ENCODE results near the gene ZNF326.
"Not testable (repeated sequence)": the region's sequence is repeated elsewhere in the genome, so short reads cannot be mapped to it uniquely, and the experiment has no call there.

ZNF326 gene

GRCh38 chr1:89966656-89967055, 28.3 kb upstream of the ZNF326 start:
- no peak for DNase-seq

- no peak for DNase-seq
Measured at GRCh38 chr1:89971600-89971999, 23.3 kb upstream of the ZNF326 start.

GRCh38 chr1:89972024-89972423, 22.9 kb upstream of the ZNF326 start:
- DNase-seq = no peak

DNA sequence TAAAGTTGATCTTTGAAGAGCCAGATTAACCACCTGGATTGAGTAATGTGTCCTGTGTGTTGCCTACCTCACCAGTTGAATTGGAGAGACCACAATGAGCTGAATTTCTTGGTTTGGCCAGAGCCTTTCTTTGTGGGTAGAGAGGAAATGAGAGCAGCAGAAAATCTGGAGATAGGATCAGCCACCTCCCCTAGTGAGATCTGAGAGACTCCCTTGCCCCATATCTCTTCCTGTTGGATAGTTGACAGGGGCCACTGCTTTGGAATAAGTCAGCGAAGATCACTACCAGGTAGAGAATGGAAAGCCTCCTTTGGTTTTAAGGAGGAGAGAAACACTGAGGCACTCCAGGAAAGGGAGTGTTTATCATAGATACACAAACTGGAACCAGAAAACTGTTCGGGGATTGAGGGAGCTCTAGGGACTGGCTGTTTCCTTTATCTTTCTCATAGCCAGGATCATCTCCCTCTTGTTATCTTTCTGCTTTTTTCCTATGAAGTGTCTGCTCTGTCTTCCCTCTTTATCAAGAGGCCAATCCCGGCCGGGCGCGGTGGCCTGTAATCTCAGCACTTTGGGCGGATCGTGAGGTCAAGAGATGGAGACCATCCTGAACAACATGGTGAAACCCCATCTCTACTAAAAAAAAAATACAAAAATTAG, 21.3 kb upstream of the ZNF326 start:
- DNase-seq = no peak

- DNase-seq = no peak
Measured at GRCh38 chr1:89974256-89974655, 20.7 kb upstream of the ZNF326 start.

GRCh38 chr1:89974696-89975470, 20.0 kb upstream of the ZNF326 start:
- DNase-seq = no peak

- DNase-seq = no peak
Measured at GRCh38 chr1:89975540-89976125, 19.3 kb upstream of the ZNF326 start.

DNA sequence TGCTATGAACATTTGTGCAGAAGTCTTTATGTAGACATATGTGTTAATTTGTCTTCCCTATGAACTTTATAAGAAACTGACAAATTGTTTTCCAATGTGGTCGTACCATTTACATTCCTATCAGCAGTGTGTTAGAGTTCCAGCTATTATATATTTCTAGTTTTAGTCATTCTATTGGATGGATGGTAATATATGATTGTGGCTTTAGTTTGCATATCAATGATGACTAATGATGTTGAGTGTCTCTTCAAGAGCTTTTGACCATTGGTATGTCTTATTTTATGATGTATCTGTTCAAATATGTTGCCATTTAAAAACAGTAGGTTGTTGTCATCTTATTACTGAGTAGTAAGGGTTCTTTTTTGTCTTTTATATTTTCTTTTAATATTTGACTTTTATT, 16.2 kb upstream of the ZNF326 start:
- DNase-seq = no peak

GRCh38 chr1:89980605-89981004, 14.3 kb upstream of the ZNF326 start:
- no peak for DNase-seq

DNA sequence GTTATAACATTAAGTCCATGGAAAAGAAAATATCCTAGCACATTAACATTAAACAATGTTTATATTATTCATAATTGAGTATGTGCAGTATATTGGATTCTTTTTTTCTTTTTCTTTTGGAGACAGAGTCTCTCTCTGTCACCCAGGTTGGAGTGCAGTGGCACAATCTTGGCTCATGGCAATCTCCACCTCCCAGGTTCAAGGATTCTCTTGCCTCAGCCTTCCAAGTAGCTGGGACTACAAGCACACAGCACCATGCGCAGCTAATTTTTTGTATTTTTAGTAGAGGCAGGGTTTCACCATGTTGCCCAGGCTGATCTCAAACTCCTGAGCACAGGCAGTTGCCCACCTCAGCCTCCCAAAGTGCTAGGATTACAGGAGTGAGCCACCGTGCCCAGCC, 12.1 kb upstream of the ZNF326 start:
- not testable (repeated sequence) for DNase-seq

DNA sequence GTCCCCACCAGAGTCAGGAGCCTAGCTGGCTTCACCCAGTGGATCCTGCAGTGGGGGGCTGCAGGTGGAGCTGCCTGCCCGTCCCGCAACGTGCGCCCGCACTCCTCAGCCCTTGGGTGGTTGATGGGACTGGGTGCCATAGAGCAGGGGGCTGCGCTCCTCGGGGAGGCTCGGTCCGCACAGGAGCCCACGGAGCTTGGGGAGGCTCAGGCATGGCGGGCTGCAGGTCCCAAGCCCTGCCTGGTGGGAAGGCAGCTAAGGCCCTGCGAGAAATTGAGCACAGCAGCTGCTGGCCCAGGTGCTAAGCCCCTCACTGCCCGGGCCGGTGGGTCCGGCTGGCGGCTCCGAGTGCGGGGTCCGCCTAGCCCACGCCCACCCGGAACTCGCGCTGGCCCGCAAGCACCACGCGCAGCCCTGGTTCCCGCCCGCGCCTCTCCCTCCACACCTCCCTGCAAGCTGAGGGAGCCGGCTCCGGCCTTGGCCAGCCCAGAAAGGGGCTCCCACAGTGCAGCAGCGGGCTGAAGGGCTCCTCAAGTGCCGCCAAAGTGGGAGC, 10.3 kb upstream of the ZNF326 start:
- not testable (repeated sequence) for DNase-seq

- peak; percentile 6 to 24 for DNase-seq
Measured at GRCh38 chr1:89986020-89986419, 8.9 kb upstream of the ZNF326 start.

DNA sequence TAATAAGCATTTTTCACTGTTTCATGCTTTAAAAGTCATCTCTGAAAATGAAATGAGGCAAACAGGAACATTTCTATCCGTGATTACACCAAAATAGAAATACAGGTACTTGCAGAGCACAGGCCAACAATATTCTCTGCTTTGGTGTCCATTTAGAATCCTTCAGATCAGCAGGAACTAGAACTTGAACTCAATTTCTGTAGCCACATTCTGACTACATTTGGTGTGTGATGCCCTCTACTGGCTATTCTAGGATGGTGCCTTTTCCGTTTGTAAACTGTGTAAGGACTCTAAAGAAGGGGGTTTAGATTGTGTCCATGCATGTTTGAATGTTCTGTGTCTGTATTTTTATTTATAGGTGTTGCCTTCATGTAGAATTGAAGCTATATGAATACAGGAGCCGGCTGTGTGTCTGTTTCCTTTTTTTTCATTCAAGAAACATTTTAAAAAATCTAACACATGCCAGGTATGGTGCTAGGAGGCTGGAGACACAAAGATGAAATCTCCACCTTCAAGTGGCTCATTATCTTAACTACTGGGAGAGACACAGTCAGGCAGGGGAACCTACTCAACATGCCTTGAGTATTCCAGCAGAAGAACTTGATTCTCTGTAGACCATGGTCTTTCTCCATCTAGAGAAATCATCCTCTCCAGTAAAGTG, 7.6 kb upstream of the ZNF326 start:
- peak; percentile 37 to 79 for DNase-seq

DNA sequence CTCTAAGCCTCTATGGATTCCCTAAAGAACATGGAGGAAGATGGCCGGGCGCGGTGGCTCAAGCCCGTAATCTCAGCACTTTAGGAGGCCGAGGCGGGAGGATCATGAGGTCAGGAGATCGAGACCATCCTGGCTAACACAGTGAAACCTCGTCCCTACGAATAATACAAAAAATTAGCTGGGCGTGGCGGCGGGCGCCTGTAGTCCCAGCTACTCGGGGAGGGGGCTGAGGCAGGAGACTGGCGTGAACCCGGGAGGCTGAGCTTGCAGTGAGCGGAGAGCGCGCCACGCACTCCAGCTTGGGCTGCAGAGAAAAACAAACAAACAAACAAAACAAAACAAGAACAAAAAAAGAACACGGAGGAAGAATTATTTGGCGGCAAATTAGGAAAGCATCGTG, 5.8 kb upstream of the ZNF326 start:
- no peak for DNase-seq

- DNase-seq = peak; percentile 86 to 90
Measured at GRCh38 chr1:89989799-89990198, 5.1 kb upstream of the ZNF326 start.

- DNase-seq = peak; percentile 62 to 79
Measured at GRCh38 chr1:89990976-89991831, 3.7 kb upstream of the ZNF326 start.

DNA sequence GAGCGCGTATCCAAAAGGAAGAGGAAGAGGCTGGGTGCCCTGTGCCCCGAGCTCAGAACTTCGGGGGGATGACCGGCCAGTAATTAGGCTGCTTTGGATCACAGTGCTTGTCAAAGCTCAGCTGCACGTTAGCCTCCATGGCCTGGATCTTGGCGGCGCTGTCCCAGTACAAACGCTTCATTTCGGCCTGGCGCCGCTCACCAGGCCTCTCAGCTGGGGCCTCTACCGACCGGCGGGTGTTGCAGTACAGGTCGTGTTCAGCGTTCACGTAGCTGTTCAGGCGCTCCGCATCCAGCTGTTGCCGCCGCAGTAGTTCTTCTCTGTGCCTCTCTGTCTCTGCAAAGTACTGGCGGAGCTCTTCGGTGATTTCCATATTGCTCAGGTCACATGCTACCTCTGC, 1.4 kb upstream of the ZNF326 start:
- no peak for DNase-seq

DNA sequence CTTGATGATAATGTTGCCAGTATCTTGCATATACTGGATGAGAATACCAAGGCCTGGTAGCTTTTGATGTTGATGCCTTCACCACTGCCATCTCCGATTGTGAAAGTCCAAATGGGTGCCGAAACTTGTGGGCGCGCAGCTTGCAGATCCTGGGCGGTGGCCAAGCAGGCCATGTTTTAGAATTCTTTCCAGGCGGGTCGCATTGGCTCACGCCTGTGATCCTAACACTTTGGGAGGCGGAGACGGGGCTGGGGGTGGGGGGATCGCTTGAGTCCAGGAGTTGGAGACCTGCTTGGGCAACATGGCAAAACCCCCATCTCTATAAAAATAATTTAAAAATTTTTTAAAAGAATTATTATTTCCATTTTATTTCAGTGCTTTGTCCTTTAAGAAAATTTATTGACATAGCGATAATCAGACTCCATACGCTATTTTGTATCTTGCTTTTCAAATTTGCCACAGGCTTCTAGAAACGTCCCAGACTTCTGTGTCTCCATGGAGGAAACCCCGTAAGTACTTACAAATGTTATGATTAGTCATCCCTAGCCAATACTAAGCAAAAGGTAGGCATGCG, 592 bp upstream of the ZNF326 start:
- DNase-seq = no peak

- DNase-seq = peak; percentile 29 to 45
Measured at GRCh38 chr1:89995598-89996449, 914 bp downstream of the ZNF326 start.

- DNase-seq = no peak
Measured at GRCh38 chr1:89996450-89997110, 1.7 kb downstream of the ZNF326 start.
